Endothelial cell of umbilical vein (primary cell): ENCODE measurements around the gene GCNT2.

ENCODE experiments used
- CTCF ChIP-seq, 2 donors: IDR thresholded peaks; 1 replicate in 1 of 2; 2 replicates in 1 of 2; pipeline ENCODE4 v1.5.1; 2011; ENCODE audit warnings: low read length in 2 of 2, mild to moderate bottlenecking in 2 of 2, moderate library complexity in 2 of 2, control low read depth in 1 of 2, inconsistent platforms in 1 of 2, low read depth in 1 of 2; ENCODE audit not compliant: insufficient read depth in 1 of 2; ENCODE audit errors: extremely low read depth in 1 of 2
- EZH2 ChIP-seq: IDR thresholded peaks from 2 replicates; pipeline ENCODE4 v1.6.1; 2012; ENCODE audit warnings: borderline replicate concordance, low read depth, mild to moderate bottlenecking, moderate library complexity, low read length, inconsistent platforms; ENCODE audit not compliant: severe bottlenecking
- FOS ChIP-seq: IDR thresholded peaks from 2 replicates; pipeline ENCODE4 v1.6.1; 2011; ENCODE audit warnings: mild to moderate bottlenecking, low read length, moderate library complexity, borderline replicate concordance; ENCODE audit not compliant: insufficient read depth
- GATA2 ChIP-seq: IDR thresholded peaks from 2 replicates; pipeline ENCODE4 v1.7.0; 2011; ENCODE audit warnings: low read depth, mild to moderate bottlenecking, moderate library complexity, mixed read lengths, low read length; ENCODE audit not compliant: insufficient read length, insufficient read depth
- MAX ChIP-seq: IDR thresholded peaks from 2 replicates; pipeline ENCODE4 v1.6.1; 2011; ENCODE audit not compliant: insufficient read depth, insufficient read length
- MYC ChIP-seq: IDR thresholded peaks from one replicate; pipeline ENCODE4 v1.6.1; 2011; ENCODE audit warnings: mild to moderate bottlenecking, low read depth, low read length
- POLR2A ChIP-seq: IDR thresholded peaks from 2 replicates; pipeline ENCODE4 v1.6.1; 2012; ENCODE audit warnings: low read depth, mild to moderate bottlenecking, control low read depth, low read length
- POLR2AphosphoS5 ChIP-seq: IDR thresholded peaks from 2 replicates; pipeline ENCODE4 v1.6.1; 2012; ENCODE audit warnings: low read depth, mild to moderate bottlenecking, control low read depth, low read length, moderate library complexity; ENCODE audit not compliant: insufficient read depth

DNA sequence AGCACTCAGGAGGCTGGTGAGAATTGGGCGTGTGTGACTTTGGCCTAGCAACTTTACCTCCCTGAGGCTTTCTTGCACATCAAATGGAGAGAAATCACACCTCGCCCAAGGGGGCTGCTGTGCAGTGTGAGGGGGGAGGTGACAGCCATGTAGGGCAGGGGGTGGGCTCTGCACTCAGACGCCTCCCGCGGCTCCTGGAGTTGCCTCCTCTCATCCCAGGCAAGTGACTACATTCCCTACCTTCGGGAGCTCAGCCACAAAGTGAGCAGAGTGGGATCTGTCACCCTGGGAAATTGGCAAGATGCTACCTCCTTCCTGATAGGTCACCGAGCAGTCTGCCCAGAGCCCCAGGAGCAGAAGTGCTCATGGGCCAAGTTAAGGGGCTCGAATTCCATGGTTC, 56.0 kb downstream of the GCNT2 start:
- TF ChIP-seq CTCF (IDR thresholded peaks at IDR 0.05; ENCODE audit: extremely low read depth in 1 of 2, insufficient read depth in 1 of 2, low read depth in 1 of 2, low read length in 2 of 2) (no peak), MAX (no peak), POLR2AphosphoS5 (no peak), POLR2A (no peak), EZH2 (no peak), FOS (no peak), GATA2 (no peak), MYC (no peak)
